Measurements from ENCODE around the gene FUNDC1. TPM values are rescaled to one million over a fixed set of nuclear protein-coding genes. Genes with fewer than 3 reads are reported as not detected.

FUNDC1 gene
- total and polyA plus RNA-seq, 5 experiments from 2014 or later: 8.9 to 29.5 (median 26.5) TPM

GRCh38 chrX:44514272-44514671, 28.4 kb downstream of the FUNDC1 start:
- Mint-ChIP-seq H3K4me1 (no peaks in the 10 kb centered on the region), H3K27ac (peak overlapping the region in 1 of 10 donors; percentile 24), H3K9me3 (no peaks in the 10 kb centered on the region), H3K36me3 (peaks cover 0 to 3% (median 0%) of the 10 kb centered on the region in 3 donors), H3K27me3 (no peaks in the 10 kb centered on the region), H3K4me3 (no peak overlapping the region)
- no peak for ATAC-seq
- POLR2A ChIA-PET: no interaction called here
- DNase-seq: no peak

GRCh38 chrX:44507292-44507691, 35.4 kb downstream of the FUNDC1 start:
- Mint-ChIP-seq H3K9me3 (no peaks in the 10 kb centered on the region), H3K27me3 (no peaks in the 10 kb centered on the region), H3K36me3 (no peaks in the 10 kb centered on the region), H3K27ac (no peak overlapping the region), H3K4me3 (no peak overlapping the region), H3K4me1 (no peaks in the 10 kb centered on the region)
- POLR2A ChIA-PET: no interaction called here
- DNase-seq: no peak
- no peak for ATAC-seq

GRCh38 chrX:44506678-44507077, 36.0 kb downstream of the FUNDC1 start:
- Mint-ChIP-seq H3K4me3 (no peak overlapping the region), H3K27me3 (no peaks in the 10 kb centered on the region), H3K27ac (no peak overlapping the region), H3K4me1 (no peaks in the 10 kb centered on the region), H3K36me3 (no peaks in the 10 kb centered on the region), H3K9me3 (no peaks in the 10 kb centered on the region)
- ATAC-seq (no peak), DNase-seq (no peak)
- POLR2A ChIA-PET: no interaction called here

- ATAC-seq (no peak), DNase-seq (no peak)
- POLR2A ChIA-PET: no interaction called here
- no peaks in the 10 kb centered on the region for H3K4me1 Mint-ChIP-seq
- no peaks in the 10 kb centered on the region for H3K9me3 Mint-ChIP-seq
- no peak overlapping the region for H3K4me3 Mint-ChIP-seq
- no peaks in the 10 kb centered on the region for H3K27me3 Mint-ChIP-seq
- no peaks in the 10 kb centered on the region for H3K36me3 Mint-ChIP-seq
- H3K27ac Mint-ChIP-seq: peak overlapping the region in 1 of 10 donors; percentile 56
Observed at GRCh38 chrX:44503560-44503959, 39.1 kb downstream of the FUNDC1 start.

GRCh38 chrX:44495091-44495490, 47.6 kb downstream of the FUNDC1 start:
- H3K27ac Mint-ChIP-seq: no peak overlapping the region
- no peaks in the 10 kb centered on the region for H3K27me3 Mint-ChIP-seq
- peak overlapping the region in 1 of 10 donors; percentile 48 for H3K4me3 Mint-ChIP-seq
- DNase-seq: no peak
- ATAC-seq: no peak
- H3K36me3 Mint-ChIP-seq: no peaks in the 10 kb centered on the region
- POLR2A ChIA-PET: no interaction called here
- H3K9me3 Mint-ChIP-seq: peaks cover 0 to 2% (median 0%) of the 10 kb centered on the region in 9 donors
- peaks cover 0 to 2% (median under 1%) of the 10 kb centered on the region in 4 donors for H3K4me1 Mint-ChIP-seq

GRCh38 chrX:44494357-44494756, 48.3 kb downstream of the FUNDC1 start:
- Mint-ChIP-seq H3K4me1 (peaks cover 0 to 2% (median under 1%) of the 10 kb centered on the region in 4 donors), H3K36me3 (no peaks in the 10 kb centered on the region)
- ATAC-seq: no peak

GRCh38 chrX:44489515-44489914, 53.1 kb downstream of the FUNDC1 start:
- no peak overlapping the region for H3K27ac Mint-ChIP-seq
- H3K4me3 Mint-ChIP-seq: no peak overlapping the region
- no peak for DNase-seq
- ATAC-seq: no peak
- H3K27me3 Mint-ChIP-seq: no peaks in the 10 kb centered on the region
- POLR2A ChIA-PET: no interaction called here
- H3K9me3 Mint-ChIP-seq: no peaks in the 10 kb centered on the region
- peaks cover 0 to 6% (median 1%) of the 10 kb centered on the region in 4 donors for H3K4me1 Mint-ChIP-seq
- H3K36me3 Mint-ChIP-seq: no peaks in the 10 kb centered on the region

More at GRCh38 chrX:44494357-44494756, 48.3 kb downstream of the FUNDC1 start:
- H3K27ac Mint-ChIP-seq: peak overlapping the region in 1 of 10 donors; percentile 62
- no peak overlapping the region for H3K4me3 Mint-ChIP-seq
- H3K27me3 Mint-ChIP-seq: no peaks in the 10 kb centered on the region
- no peak for DNase-seq
- H3K9me3 Mint-ChIP-seq: peaks cover 0 to 2% (median 0%) of the 10 kb centered on the region in 9 donors
- POLR2A ChIA-PET: no interaction called here

DNA sequence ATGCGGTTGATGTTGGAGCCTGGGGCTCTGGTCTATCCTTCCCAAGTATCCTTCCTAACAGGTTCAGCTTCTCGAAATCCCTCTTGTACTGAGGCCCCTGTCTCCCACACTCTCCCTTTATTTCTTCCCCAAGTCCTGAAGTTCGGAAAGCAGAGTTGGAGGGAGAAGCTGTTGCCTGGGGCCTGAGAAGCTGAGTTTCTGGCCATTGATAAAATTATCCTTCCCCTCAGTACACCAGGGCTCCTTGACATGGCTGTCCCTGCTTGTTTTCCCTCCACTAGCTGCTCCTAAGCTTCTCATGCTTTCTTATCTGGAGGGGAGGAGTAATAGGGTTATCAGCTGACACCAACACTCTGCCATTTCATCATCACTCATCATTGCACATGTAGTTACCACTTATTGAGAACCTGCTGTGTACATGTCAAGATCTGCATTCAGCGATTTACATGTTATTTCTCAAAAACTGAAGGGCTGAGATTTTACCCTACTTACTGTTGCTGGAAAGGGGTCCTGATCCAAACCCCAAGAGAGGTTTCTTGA, 58.0 kb downstream of the FUNDC1 start:
- Mint-ChIP-seq H3K36me3 (no peaks in the 10 kb centered on the region), H3K27me3 (no peaks in the 10 kb centered on the region), H3K27ac (no peak overlapping the region), H3K4me1 (peaks cover 0 to 4% (median 0%) of the 10 kb centered on the region in 4 donors), H3K4me3 (no peak overlapping the region), H3K9me3 (no peaks in the 10 kb centered on the region)
- ATAC-seq: no peak
- no peak for DNase-seq
- POLR2A ChIA-PET: no interaction called here

GRCh38 chrX:44483965-44484606, 58.6 kb downstream of the FUNDC1 start:
- Mint-ChIP-seq H3K36me3 (no peaks in the 10 kb centered on the region), H3K27me3 (no peaks in the 10 kb centered on the region), H3K9me3 (no peaks in the 10 kb centered on the region), H3K4me3 (no peak overlapping the region), H3K4me1 (peaks cover 0 to 4% (median 0%) of the 10 kb centered on the region in 4 donors), H3K27ac (no peak overlapping the region)
- no peak for ATAC-seq
- POLR2A ChIA-PET: no interaction called here
- DNase-seq: no peak

- no peaks in the 10 kb centered on the region for H3K36me3 Mint-ChIP-seq
- DNase-seq: no peak
- H3K9me3 Mint-ChIP-seq: no peaks in the 10 kb centered on the region
- peaks cover 0 to 1% (median 0%) of the 10 kb centered on the region in 4 donors for H3K4me1 Mint-ChIP-seq
- POLR2A ChIA-PET: no interaction called here
- no peak overlapping the region for H3K27ac Mint-ChIP-seq
- no peaks in the 10 kb centered on the region for H3K27me3 Mint-ChIP-seq
- H3K4me3 Mint-ChIP-seq: no peak overlapping the region
- no peak for ATAC-seq
Observed at GRCh38 chrX:44482575-44482974, 60.1 kb downstream of the FUNDC1 start.

GRCh38 chrX:44480591-44480990, 62.1 kb downstream of the FUNDC1 start:
- POLR2A ChIA-PET: no interaction called here
- peaks cover 0 to 1% (median 0%) of the 10 kb centered on the region in 4 donors for H3K4me1 Mint-ChIP-seq
- no peak for DNase-seq
- H3K27ac Mint-ChIP-seq: peak overlapping the region in 1 of 10 donors; percentile 41
- ATAC-seq: no peak
- no peaks in the 10 kb centered on the region for H3K27me3 Mint-ChIP-seq
- no peak overlapping the region for H3K4me3 Mint-ChIP-seq
- H3K36me3 Mint-ChIP-seq: no peaks in the 10 kb centered on the region
- no peaks in the 10 kb centered on the region for H3K9me3 Mint-ChIP-seq

GRCh38 chrX:44474410-44474809, 68.2 kb downstream of the FUNDC1 start:
- DNase-seq (no peak), ATAC-seq (no peak)
- POLR2A ChIA-PET: no interaction called here
- Mint-ChIP-seq H3K4me3 (no peak overlapping the region), H3K9me3 (no peaks in the 10 kb centered on the region), H3K27ac (no peak overlapping the region), H3K36me3 (no peaks in the 10 kb centered on the region), H3K4me1 (peaks cover 0 to 1% (median 0%) of the 10 kb centered on the region in 4 donors), H3K27me3 (no peaks in the 10 kb centered on the region)
